SK-N-SH treated with all-trans-retinoic acid at 6 μM for 48 hours (cell line): ENCODE measurements around the gene SNAPC2.

Experiments
- ARNTL ChIP-seq: fragments of 450-650 bp; formaldehyde crosslinking; IDR thresholded peaks from 2 replicates; pipeline ENCODE4 v1.5.0; 2020; ENCODE audit warnings: low read depth, mild to moderate bottlenecking, moderate library complexity, borderline replicate concordance
- TF ChIP-seq, protein P1 (sequence below): fragments of 250-450 bp; sonication (Bioruptor Pico); IDR thresholded peaks from 2 replicates; pipeline ENCODE4 v1.8.0; 2021; ENCODE audit warnings: low read depth, mild to moderate bottlenecking, moderate library complexity, borderline replicate concordance
- TF ChIP-seq, protein P2 (sequence below): fragments of 250-450 bp; sonication (Bioruptor Pico); IDR thresholded peaks from 2 replicates; pipeline ENCODE4 v1.5.1; 2020; ENCODE audit warnings: low read depth, mild to moderate bottlenecking, moderate library complexity

- TF ChIP-seq, protein P1, sequence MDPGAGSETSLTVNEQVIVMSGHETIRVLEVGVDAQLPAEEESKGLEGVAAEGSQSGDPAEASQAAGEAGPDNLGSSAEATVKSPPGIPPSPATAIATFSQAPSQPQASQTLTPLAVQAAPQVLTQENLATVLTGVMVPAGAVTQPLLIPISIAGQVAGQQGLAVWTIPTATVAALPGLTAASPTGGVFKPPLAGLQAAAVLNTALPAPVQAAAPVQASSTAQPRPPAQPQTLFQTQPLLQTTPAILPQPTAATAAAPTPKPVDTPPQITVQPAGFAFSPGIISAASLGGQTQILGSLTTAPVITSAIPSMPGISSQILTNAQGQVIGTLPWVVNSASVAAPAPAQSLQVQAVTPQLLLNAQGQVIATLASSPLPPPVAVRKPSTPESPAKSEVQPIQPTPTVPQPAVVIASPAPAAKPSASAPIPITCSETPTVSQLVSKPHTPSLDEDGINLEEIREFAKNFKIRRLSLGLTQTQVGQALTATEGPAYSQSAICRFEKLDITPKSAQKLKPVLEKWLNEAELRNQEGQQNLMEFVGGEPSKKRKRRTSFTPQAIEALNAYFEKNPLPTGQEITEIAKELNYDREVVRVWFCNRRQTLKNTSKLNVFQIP = no peak
- TF ChIP-seq, protein P2, sequence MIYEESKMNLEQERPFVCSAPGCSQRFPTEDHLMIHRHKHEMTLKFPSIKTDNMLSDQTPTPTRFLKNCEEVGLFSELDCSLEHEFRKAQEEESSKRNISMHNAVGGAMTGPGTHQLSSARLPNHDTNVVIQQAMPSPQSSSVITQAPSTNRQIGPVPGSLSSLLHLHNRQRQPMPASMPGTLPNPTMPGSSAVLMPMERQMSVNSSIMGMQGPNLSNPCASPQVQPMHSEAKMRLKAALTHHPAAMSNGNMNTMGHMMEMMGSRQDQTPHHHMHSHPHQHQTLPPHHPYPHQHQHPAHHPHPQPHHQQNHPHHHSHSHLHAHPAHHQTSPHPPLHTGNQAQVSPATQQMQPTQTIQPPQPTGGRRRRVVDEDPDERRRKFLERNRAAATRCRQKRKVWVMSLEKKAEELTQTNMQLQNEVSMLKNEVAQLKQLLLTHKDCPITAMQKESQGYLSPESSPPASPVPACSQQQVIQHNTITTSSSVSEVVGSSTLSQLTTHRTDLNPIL (CRISPR knock-in tag) = no peak
- no peak for TF ChIP-seq ARNTL (CRISPR knock-in tag)
Measured at GRCh38 chr19:7921302-7921966, 1.3 kb downstream of the SNAPC2 start.
